Jurkat, Clone E6-1 (cell line): ENCODE measurements around the gene MYOCD.

Source experiments
- DNase-seq: peaks from one replicate; pipeline ENCODE4 v3.0.0-alpha.2; 2011; ENCODE audit warnings: low read depth, low spot score
- H3K4me3 ChIP-seq: 2 replicates; pipeline ENCODE4 v1.5.1; 2011; ENCODE audit warnings: mild to moderate bottlenecking, low read length, control low read depth, moderate library complexity

MYOCD gene

GRCh38 chr17:12735517-12735916, 69.8 kb downstream of the MYOCD start:
- no peak overlapping the region for H3K4me3 ChIP-seq
- no peak for DNase-seq

- no peak overlapping the region for H3K4me3 ChIP-seq
- no peak for DNase-seq
These were observed 70.8 kb downstream of the MYOCD start for GRCh38 chr17:12736526-12736925.

DNA sequence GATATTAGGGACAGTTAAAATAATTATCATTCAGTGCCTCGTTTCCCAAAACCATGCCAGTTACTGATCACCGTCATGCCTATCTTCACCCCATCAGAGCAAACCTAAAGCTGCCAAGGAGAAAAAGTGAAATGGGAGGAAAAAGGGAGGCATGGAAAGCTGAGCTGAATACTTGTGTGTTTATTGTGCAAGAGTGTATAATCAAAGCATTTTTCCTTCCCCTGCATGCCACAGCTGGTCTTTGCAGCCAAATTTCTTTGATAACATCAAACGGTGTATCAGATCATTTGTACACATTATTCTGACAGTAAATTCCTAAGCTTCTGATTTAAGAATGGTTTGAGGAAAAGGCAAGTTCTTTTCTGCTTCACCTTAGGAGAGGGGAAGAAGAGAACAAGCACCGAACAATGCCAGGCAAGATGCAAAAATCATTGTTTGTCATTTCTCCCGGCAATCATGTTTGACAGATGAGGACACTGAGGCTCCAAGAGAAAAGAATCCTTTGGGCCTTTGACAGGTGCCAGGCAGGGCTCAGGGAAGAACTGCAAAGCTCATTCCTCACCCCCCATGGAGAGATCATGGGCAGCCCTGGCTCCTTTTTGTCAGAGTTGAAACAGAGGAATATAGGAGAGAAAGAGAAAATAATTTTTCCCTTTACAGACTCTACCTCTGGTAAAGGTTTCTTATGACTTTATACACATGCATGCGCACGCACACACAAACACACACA, 72.2 kb downstream of the MYOCD start:
- H3K4me3 ChIP-seq: no peak overlapping the region
- DNase-seq: no peak

DNA sequence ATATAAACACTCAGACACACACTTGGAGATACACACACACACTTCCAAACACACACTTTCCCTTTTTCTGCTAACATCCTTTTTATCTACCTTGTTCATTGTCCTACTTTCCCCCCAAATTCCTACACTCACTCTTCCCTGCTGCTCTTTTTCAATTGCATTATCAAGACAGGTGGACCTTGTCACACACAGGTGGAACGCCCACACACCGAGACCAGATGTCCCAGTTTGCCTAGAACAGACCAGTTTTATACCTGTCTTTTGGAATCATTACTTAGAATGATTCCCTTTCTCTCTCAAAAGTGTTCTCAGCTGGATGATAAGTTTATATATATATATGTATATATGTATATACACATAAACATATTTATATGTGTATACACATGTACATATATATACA, 72.9 kb downstream of the MYOCD start:
- DNase-seq: no peak
- no peak overlapping the region for H3K4me3 ChIP-seq

DNA sequence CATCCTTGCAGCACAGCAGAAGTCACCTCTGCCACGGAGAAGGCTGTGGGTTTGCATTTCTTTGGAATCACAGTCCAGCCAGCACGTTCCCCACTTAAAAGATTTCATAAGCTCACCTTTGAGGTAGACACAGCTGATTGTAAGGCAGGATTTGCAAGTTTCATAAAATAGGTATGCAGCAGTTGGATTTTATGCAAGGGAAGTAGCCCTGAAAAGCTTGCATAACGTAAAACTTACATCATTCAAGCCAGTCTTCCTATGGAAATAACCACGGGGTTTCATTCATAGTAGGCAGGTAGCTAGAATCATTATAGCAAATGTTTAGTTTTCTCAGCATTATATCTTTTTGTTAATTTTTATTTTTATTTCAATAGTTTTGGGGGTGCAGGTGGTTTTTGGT, 73.8 kb downstream of the MYOCD start:
- no peak for DNase-seq
- no peak overlapping the region for H3K4me3 ChIP-seq

DNA sequence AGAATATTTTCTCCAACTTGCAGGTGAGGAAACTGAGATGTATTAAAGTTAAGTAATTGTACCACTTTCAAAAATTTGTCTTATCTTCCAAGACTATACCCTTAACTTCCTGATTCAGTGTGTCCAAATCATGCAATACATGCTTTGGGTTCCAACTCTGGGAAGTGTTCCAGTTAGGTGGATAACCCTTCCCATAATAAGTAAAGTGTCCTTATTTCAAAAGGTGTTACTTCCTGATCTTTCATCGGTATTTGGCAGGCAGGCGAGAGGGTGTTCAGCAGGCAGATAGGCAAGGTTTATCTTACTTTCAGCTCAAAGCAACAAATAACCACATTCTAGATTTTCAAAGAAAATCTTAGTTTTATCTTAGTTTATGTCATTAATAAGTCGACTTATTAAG, 77.4 kb downstream of the MYOCD start:
- DNase-seq: no peak

GRCh38 chr17:12744298-12744697, 78.6 kb downstream of the MYOCD start:
- DNase-seq: no peak
- no peak overlapping the region for H3K4me3 ChIP-seq

More for the DNA sequence above, 77.4 kb downstream of the MYOCD start:
- H3K4me3 ChIP-seq: no peak overlapping the region

GRCh38 chr17:12744786-12745185, 79.1 kb downstream of the MYOCD start:
- no peak for DNase-seq
- no peak overlapping the region for H3K4me3 ChIP-seq

DNA sequence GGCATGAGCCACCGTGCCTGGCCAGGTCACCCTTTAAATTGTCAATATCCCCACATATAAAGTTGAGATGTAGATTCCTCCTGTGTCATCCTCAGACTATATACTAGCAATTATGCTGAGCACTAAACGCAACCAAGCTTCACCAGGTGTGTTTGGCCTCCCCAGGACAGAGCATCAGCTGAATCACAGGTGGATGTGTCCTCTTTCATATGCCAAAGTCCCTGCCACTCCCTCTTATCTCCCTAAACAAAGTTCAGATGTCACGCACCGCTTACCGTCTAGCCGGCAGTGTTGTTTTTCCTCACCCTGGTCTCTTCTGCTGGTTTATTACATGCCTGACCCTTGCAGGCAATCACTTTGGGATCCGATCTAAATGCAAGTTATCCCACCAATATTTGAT, 79.8 kb downstream of the MYOCD start:
- no peak for DNase-seq
- no peak overlapping the region for H3K4me3 ChIP-seq

GRCh38 chr17:12756786-12757185, 91.1 kb downstream of the MYOCD start:
- H3K4me3 ChIP-seq: no peak overlapping the region
- no peak for DNase-seq

GRCh38 chr17:12759090-12759489, 93.4 kb downstream of the MYOCD start:
- no peak for DNase-seq

GRCh38 chr17:12765548-12765947, 99.9 kb downstream of the MYOCD start:
- no peak for DNase-seq
- no peak overlapping the region for H3K4me3 ChIP-seq

More at GRCh38 chr17:12759090-12759489, 93.4 kb downstream of the MYOCD start:
- no peak overlapping the region for H3K4me3 ChIP-seq

DNA sequence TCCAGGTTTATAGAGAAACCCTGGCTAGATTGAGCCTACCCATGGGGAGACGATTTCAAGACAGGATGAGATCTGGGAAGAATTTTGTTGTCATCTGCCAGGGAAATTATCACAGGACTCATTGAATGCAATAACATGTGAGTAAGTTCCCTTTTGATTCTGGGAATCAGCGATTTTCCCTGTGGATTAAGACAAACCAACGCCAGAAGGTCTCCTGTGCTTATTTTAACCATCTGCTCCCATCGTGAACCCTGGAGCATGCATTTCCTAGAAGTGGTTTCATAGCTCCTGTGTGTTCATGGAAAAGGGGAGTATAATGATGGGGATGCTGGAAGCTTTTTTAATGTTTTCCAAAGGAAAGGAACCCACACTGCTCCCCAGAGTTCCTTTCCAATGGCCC, 102.6 kb downstream of the MYOCD start:
- DNase-seq: no peak
- no peak overlapping the region for H3K4me3 ChIP-seq

GRCh38 chr17:12769981-12770380, 104.3 kb downstream of the MYOCD start:
- DNase-seq: no peak
- H3K4me3 ChIP-seq: no peak overlapping the region

- no peak overlapping the region for H3K4me3 ChIP-seq
- DNase-seq: no peak
These were observed 107.5 kb downstream of the MYOCD start for GRCh38 chr17:12773153-12773552.

DNA sequence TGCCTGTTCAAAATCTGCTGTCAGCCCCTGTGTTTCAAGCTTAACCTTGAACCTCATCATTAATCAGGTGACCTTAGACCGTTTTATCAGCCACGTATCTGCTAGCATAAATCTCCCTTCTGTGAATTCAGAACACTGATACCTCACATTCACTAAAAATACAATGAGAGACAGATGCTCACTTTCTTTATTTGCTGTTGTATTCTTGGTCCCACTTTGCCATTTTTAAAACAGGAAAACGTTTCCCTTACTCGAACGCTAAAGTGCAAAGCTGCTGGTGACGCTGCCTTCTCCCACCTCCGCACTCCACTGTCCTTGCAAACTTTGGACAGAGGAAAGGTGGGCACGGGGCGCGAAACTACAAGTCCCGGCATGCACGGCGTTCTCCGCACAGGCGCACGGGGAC, 123.4 kb downstream of the MYOCD start:
- DNase-seq: peak; percentile 14
- peak overlapping the region; percentile 63 for H3K4me3 ChIP-seq

DNA sequence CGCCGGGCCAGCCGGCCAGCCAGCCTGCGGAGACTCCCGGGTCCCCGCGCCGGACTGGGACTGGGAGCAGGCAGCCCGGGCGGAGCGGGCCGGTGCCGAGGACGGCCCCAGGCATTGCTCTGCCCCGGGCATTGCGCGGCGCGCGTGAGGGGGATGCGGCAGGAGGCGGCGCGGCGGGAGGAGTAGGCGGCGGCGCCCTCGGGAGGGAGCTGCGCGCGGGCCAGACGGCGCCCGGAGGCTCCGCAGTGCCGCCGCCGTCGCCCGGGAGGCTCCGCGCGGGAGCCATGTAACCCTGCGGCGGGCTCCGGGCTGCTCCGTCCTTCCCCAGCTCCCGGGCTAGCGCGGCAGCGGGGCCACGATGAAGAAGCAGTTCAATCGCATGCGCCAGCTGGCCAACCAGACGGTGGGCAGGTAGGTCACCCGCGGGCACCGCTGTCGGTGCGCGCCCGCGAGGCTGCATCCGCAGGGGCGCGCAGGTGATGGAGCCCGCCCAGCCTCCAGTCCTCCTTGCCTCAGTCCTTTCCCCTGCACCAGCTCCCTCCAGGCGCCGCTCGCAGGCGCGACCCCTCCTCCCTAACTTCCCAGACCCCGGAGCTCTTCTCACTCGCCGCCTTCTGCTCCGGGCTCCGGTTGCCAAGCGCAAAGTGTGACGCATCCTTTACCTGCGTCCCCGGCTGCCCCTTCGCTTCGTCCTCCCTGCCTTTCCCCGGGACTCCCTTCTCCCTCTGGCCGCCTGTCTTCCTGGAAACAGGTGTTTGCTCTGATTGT, 124.0 kb downstream of the MYOCD start, which contains the start of gene ARHGAP44:
Gene ARHGAP44 (plus strand): TSS at position 18 of the 768 bp plus-strand sequence. CDS start 341 bp downstream, at position 359.
- DNase-seq: no peak
- peak within 1 kb of the TSS; percentile 63 for H3K4me3 ChIP-seq

DNA sequence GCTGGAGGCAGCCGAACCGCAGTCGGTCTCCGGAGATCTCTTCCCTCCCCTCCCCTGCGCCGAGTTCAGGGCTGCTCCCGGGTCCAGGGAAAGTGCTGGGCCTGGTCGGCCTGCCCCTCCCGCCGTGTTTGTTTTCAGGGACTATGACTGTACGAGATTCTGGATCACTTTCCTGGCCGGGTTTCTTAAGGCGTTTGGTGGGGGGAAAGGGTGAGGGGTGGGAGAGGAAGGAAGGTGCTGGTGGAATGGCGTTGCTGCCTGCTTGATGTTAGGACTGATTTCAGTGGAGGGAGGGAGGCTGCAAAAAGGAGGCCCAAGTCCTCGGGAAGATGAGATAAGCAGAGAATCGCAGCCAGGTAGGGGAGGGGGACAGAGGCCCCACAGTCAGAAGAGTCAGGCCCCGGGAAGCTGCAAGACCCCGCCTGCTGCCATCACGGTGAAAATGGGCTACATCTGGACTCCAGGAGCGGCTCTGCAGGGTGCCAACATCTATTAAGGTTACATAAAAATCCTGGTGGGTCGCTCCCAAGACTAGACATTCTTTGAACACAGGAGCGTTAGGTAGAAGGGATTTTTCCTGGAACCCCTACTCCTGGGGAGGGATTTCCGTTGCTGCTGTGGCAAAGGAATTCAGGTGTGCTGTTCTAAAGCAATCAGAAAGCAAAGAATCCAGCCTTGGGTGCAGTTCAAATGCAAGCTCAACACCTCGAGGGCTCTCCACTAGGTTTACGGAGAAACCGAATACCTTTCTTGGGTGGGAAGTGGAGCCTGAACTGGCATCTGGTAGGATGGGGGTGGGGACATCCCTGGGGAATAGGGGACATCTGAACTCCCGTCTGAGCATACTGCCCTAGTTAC, 124.8 kb downstream of the MYOCD start:
- H3K4me3 ChIP-seq: peak overlapping the region; percentile 63
- no peak for DNase-seq

DNA sequence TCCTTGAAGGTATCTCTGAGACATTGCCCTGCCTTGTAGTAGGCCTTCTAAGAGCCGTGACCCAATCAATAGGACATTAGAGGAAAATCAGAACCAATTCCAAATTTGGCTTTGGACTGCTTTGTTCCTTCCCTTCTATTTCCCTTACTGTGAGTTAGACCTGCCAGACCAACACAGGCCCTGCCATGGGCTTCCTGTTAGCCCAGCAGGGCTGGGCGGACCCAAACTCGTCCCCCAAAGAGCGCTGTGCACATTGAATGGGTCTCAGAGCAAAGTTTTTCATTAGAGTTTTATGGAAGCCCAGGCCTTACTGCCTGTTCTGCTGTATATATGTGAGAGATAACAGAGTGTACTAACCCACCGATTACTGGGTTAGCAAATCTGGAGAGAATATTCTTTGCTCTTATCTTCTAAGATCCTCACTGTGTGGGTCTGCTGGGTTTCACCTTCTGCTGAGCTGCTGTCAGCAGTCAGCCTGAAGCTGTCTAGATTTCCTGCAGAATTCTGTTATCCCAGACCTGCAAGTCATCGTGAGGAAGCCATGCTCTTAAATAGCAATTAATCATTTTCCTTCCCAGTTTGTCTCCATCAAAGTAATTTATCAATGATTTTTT, 129.3 kb downstream of the MYOCD start:
- DNase-seq: no peak
- H3K4me3 ChIP-seq: no peak overlapping the region
